Fibroblast of pulmonary artery (primary cell): Measurements from ENCODE around the gene APBA3.

Experiments
- DNase-seq: peaks from one replicate; pipeline ENCODE4 v3.0.0-alpha.2; 2010; ENCODE audit warnings: low read depth
- H3K4me3 ChIP-seq: replicated peaks from 2 replicates; pipeline ENCODE4 v1.5.1; 2011; ENCODE audit warnings: low read depth, mild to moderate bottlenecking, control low read depth, low read length, moderate library complexity
- TF ChIP-seq, protein P1 (sequence below): IDR thresholded peaks from 2 replicates; pipeline ENCODE4 v1.5.1; 2011; ENCODE audit warnings: mild to moderate bottlenecking, control low read depth, low read length, inconsistent platforms; ENCODE audit errors: missing control alignments

APBA3 gene

DNA sequence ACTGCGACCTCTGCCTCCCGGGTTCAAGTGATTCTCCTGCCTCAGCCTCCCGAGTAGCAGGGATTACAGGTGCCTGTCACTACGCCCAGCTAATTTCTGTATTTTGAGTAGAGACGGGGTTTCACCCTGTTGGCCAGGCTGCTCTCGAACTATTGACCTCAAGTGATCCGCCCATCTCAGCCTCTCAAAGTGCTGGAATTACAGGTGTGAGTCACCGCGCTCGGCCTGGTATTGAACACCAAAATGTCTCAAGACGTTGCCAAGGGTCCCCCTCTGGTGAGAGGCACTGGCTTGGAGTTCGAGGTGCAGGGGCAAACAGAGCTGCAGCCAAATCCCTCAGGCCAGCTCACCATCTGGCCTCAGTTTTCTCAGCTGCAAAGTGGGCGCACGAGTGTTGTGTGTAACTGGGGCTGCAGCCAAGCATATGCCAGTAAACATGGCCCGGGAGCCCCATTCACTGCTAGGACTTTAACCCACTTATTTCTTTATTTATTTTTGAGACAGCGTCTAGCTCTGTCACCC lies 45.3 kb downstream of the APBA3 start:
- TF ChIP-seq, protein P1, sequence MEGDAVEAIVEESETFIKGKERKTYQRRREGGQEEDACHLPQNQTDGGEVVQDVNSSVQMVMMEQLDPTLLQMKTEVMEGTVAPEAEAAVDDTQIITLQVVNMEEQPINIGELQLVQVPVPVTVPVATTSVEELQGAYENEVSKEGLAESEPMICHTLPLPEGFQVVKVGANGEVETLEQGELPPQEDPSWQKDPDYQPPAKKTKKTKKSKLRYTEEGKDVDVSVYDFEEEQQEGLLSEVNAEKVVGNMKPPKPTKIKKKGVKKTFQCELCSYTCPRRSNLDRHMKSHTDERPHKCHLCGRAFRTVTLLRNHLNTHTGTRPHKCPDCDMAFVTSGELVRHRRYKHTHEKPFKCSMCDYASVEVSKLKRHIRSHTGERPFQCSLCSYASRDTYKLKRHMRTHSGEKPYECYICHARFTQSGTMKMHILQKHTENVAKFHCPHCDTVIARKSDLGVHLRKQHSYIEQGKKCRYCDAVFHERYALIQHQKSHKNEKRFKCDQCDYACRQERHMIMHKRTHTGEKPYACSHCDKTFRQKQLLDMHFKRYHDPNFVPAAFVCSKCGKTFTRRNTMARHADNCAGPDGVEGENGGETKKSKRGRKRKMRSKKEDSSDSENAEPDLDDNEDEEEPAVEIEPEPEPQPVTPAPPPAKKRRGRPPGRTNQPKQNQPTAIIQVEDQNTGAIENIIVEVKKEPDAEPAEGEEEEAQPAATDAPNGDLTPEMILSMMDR, result no peak
- no peak for DNase-seq
- no peak overlapping the region for H3K4me3 ChIP-seq

DNA sequence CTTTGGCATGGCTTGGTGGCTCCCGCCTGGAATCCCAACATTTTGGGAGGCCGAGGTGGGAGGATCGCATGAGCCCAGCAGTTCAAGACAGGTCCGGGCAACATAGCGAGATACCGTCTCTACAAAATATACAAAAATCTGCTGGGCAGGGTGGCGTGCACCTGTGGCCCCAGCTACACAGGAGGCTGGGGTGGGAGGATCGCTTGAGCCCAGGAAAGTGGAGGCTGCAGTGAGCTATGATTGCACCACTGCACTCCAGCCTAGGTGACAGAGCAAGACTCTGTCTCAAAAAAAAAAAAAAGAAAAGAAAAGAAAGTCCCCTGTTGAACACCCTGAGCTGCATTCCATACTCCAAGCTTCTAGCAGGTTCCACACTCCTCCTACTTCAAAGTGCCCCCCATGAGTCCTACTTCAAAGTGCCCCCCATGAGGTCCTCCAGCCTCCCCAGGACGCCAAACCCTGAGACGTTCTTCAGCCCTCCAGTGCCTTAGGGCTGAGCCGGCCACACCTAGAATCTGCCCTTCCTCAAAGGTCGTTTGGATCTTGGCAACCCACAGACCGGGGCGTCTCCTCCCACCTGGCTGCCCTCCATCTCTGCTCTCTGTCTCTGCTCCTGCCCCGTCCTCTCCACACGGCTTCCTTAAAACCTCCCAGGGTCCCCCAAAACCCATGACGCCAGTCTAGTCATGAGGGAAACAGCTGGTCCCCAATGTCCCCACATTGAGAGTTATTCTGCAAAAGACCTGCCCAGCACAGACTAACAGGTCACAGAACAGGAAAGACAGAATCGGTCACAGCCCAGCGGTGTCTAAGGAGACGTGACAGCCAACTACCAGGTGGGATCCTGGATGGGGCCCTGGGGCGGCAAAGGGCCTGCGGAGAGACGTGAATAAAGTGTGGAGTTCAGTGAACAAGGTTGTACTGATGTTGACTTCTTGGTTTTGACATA lies 48.6 kb downstream of the APBA3 start:
- H3K4me3 ChIP-seq, result no peak overlapping the region
- TF ChIP-seq, protein P1, result no peak
- no peak for DNase-seq

DNA sequence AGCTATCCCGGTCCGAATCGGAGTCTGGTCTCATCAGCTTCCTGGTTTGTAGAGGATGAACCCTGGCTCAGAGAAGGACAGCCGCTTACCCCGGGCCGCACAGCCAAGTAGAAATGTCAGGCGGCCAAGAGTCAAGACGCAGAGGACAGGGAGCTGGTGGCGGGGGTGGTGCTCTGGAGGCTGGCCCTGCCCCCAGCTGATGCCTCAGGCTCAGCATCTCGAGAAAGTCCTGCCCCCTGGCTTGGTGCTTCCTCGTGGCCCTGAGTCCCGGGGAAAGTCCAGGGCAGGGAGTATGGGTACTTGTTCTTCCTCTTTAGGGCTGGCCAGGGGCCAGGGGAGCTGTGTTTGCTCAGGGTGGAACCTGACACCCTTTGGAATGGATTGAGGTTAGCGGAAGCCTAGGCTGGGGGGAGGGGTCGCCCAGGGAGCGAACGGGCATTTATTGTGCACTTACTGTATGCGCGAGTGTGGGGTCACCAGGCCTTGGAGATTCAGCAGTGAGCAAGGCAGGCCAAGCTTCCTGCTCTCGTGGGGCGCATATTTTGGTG lies 51.2 kb downstream of the APBA3 start:
- TF ChIP-seq, protein P1, result no peak
- H3K4me3 ChIP-seq, result no peak overlapping the region
- peak; percentile 38 for DNase-seq

DNA sequence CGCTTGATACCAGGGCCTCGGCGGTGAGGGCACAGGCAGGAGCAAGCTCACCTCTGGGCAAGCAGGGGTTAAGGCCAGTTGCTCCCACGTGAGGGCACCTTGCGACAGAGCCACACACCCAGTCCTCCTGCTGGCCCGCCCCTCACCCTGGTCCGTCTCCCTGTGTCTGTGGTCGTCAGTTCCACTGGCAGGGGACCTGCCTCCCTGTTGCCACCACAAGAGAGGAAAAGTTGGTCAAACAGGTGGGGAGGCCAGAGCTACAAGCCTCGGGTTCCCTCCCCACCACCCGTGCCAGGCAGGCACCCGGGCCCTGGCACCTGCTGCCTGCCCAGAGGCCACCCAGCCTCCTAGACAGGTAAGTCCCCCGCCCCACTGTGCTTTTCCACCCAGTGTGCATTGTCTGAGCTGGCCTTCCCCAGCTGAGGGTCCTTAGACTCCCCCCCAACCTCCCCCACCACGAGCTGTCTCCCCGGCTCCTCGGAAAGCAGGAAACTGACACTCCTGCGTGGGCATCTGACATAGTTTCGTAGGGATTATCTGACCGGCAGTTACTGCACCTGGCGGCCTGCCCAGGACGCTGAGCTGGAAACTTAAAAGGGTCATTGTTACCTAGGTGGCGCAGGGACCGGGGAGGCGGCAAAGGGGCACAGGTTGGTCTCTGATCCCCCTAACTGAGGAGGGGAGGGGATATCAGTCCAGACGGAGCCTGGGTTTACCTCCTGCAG lies 53.1 kb downstream of the APBA3 start, which contains the start of gene TJP3:
Gene TJP3, plus strand, starts transcription at position 178 of the 725 bp plus-strand sequence. CDS start 20,049 bp downstream, outside the sequence.
- no peak within 1 kb of the TSS for H3K4me3 ChIP-seq
- TF ChIP-seq, protein P1, result no peak
- DNase-seq, result no peak

DNA sequence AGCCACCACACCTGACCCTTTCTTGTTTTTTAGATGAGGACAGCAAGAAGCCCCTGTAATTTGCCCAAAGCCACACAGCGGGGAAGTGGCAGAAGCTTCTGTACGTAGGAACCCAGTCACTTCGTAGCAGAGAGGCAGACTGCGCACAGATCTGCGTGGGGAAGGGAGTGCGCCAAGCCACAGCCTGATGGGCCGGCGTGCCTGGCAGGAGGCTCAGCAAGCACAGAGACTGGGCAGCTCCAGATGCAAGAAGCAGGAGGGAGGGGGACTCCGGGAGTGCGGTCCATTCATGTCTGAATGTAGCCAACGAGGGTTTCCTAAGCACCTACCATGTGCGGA lies 53.7 kb downstream of the APBA3 start:
- TF ChIP-seq, protein P1, result no peak
- DNase-seq, result no peak

DNA sequence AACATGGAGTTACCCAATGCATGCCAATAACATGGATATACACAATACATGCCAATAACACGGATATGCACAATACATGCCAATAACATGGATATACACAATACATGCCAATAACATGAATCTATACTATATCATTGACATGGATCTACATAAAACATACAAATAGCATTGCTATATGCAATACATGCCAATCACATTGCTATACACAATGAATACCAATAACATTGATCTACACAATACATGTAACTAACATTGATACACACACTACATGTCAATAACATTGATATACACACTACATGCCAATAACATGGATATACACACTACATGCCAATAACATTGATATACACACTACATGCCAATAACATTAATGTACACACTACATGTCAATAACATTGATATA lies 60.3 kb downstream of the APBA3 start:
- no peak for DNase-seq
- H3K4me3 ChIP-seq, result no peak overlapping the region
- TF ChIP-seq, protein P1, result no peak

More for the DNA sequence above, 53.7 kb downstream of the APBA3 start:
- H3K4me3 ChIP-seq, result no peak overlapping the region
